Peyer's patch (tissue), 4 donors: Measurements from ENCODE around the gene PTMA.
"Not testable (repeated sequence)": the region's sequence is repeated elsewhere in the genome, so short reads cannot be mapped to it uniquely, and the experiment has no call there.

Source experiments
- POLR2A ChIP-seq, 2 donors: fragments of 450-650 bp; IDR thresholded peaks; one replicate each; pipeline ENCODE4 v1.5.1; 2017; ENCODE audit warnings: antibody characterized with exemption in 2 of 2, mild to moderate bottlenecking in 2 of 2, moderate library complexity in 2 of 2
- TF ChIP-seq, protein P1 (sequence below), 6 experiments: fragments of 450-650 bp in 4 of 6; fragments of 200-600 bp in 2 of 6; sonication (generic) in 1 of 6; IDR thresholded peaks; one replicate each; pipeline ENCODE4 v1.5.1; 2017 to 2019; ENCODE audit warnings: antibody characterized with exemption in 6 of 6, mild to moderate bottlenecking in 3 of 6, moderate library complexity in 1 of 6

DNA sequence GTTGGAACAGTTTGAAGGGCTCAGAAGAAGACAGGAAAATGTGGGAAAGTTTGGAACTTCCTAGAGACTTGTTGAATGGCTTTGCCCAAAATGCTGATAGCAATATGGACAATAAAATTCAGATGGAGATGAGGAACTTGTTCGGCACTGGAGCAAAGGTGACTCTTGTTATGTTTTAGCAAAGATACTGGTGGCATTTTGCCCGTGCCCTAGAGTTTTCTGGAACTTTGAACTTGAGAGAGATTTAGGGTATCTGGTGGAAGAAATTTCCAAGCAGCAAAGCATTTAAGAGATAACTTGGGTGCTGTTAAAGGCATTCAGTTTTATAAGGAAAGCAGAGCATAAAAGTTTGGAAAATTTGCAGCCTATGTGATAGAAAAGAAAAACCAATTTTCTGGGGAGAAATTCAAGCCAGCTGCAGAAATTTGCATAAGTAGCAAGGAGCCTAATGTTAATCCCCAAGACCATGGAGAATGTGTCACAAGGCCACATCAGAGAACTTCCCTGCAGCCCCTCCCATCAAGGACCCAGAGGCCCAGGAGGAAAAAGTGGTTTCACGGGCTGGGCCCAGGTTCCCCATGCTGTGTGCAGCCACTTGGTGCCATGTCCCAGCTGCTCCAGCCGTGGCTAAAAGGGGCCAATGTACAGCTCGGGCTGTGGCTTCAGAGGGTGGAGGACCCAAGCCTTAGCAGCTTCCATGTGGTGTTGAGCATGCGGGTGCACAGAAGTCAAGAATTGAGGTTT, 40.0 kb downstream of the PTMA start:
- TF ChIP-seq, protein P1, sequence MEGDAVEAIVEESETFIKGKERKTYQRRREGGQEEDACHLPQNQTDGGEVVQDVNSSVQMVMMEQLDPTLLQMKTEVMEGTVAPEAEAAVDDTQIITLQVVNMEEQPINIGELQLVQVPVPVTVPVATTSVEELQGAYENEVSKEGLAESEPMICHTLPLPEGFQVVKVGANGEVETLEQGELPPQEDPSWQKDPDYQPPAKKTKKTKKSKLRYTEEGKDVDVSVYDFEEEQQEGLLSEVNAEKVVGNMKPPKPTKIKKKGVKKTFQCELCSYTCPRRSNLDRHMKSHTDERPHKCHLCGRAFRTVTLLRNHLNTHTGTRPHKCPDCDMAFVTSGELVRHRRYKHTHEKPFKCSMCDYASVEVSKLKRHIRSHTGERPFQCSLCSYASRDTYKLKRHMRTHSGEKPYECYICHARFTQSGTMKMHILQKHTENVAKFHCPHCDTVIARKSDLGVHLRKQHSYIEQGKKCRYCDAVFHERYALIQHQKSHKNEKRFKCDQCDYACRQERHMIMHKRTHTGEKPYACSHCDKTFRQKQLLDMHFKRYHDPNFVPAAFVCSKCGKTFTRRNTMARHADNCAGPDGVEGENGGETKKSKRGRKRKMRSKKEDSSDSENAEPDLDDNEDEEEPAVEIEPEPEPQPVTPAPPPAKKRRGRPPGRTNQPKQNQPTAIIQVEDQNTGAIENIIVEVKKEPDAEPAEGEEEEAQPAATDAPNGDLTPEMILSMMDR (IDR thresholded peaks at IDR 0.05): not testable (repeated sequence)
- not testable (repeated sequence) for TF ChIP-seq POLR2A (IDR thresholded peaks at IDR 0.05)
